Caco-2 (cell line): Measurements from ENCODE around the gene SCAMP3. TPM values are rescaled to one million over a fixed set of nuclear protein-coding genes. Genes with fewer than 3 reads are reported as not detected.

Experiments used
- BruUV-seq: library from RNA; stranded (reverse); fragments of 400-500 nt; replicated peaks from 2 replicates; lab custom pipeline; 2021; lab: Mats Ljungman, UMichigan
- CTCF ChIA-PET: fragments of 300-600 bp; sonication (Branson Sonifier 250); formaldehyde crosslinking; loops from one replicate; lab custom pipeline; 2022; ENCODE audit warnings: antibody characterized with exemption; lab: Charles Lee
- POLR2A ChIA-PET: fragments of 300-600 bp; sonication (Branson Sonifier 250); formaldehyde crosslinking; loops from one replicate; lab custom pipeline; 2022; ENCODE audit warnings: antibody characterized with exemption; lab: Charles Lee
- DNase-seq, 2 experiments: peaks; one replicate each; pipeline versions ENCODE4 v3.0.0 to v3.0.0-alpha.2; 2020 to 2022
- H3K27me3 ChIP-seq: replicated peaks from 2 replicates; pipeline ENCODE4 v1.6.0; 2011; ENCODE audit warnings: low read length; ENCODE audit not compliant: control insufficient read depth, insufficient read depth
- H3K36me3 ChIP-seq: 2 replicates; pipeline ENCODE4 v1.5.1; 2011; ENCODE audit warnings: low read length; ENCODE audit not compliant: control insufficient read depth, insufficient read depth
- H3K4me1 ChIP-seq: fragments of 250-450 bp; sonication (Bioruptor Pico); 2 replicates; pipeline ENCODE4 v1.5.1; 2020; ENCODE audit warnings: mild to moderate bottlenecking
- H3K4me3 ChIP-seq: 2 replicates; pipeline ENCODE4 v1.5.1; 2011; ENCODE audit warnings: low read depth, mild to moderate bottlenecking, control low read depth, low read length
- H3K9me3 ChIP-seq: fragments of 250-450 bp; sonication (Bioruptor Pico); 2 replicates; pipeline ENCODE4 v1.5.1; 2020; ENCODE audit warnings: mild to moderate bottlenecking, moderate library complexity
- H3K27ac Mint-ChIP-seq: one replicate; pipeline ENCODE4 v1.8.0; 2022; ENCODE audit warnings: mixed read lengths; ENCODE audit not compliant: unreplicated experiment
- H3K27me3 Mint-ChIP-seq: one replicate; pipeline ENCODE4 v1.8.0; 2022; ENCODE audit warnings: mixed read lengths; ENCODE audit not compliant: insufficient read depth, unreplicated experiment
- H3K36me3 Mint-ChIP-seq: one replicate; pipeline ENCODE4 v1.8.0; 2022; ENCODE audit warnings: mild to moderate bottlenecking, mixed read lengths; ENCODE audit not compliant: insufficient read depth, unreplicated experiment
- H3K4me1 Mint-ChIP-seq: one replicate; pipeline ENCODE4 v1.8.0; 2022; ENCODE audit warnings: low read depth, mixed read lengths; ENCODE audit not compliant: unreplicated experiment
- H3K4me3 Mint-ChIP-seq: one replicate; pipeline ENCODE4 v1.8.0; 2022; ENCODE audit warnings: mild to moderate bottlenecking, moderate library complexity, mixed read lengths; ENCODE audit not compliant: unreplicated experiment
- H3K9me3 Mint-ChIP-seq: one replicate; pipeline ENCODE4 v1.8.0; 2022; ENCODE audit warnings: mixed read lengths; ENCODE audit not compliant: unreplicated experiment
- intact Hi-C: fragments of 100-400 bp; cut with micrococcal nuclease; formaldehyde crosslinking; loops from one replicate; pipeline ENCODE4 v1.10.0; 2022; ENCODE audit not compliant: unreplicated experiment
- total RNA-seq: library from RNA; stranded (reverse); gene quantifications from 2 replicates; pipeline ENCODE4 v1.2.3, GENCODE V29; 2022
- TF ChIP-seq, protein P1 (sequence below), 2 experiments: fragments of 200-600 bp in 1 of 2; IDR thresholded peaks; 1 replicate in 1 of 2; 2 replicates in 1 of 2; pipeline versions ENCODE4 v1.5.1 to v1.8.0; 2011 to 2022; ENCODE audit warnings: antibody characterized with exemption in 1 of 2, control low read depth in 1 of 2, inconsistent platforms in 1 of 2, low read depth in 1 of 2, low read length in 1 of 2, mild to moderate bottlenecking in 1 of 2, moderate library complexity in 1 of 2; ENCODE audit not compliant: insufficient read depth in 1 of 2, severe bottlenecking in 1 of 2, unreplicated experiment in 1 of 2

SCAMP3 gene
- total RNA-seq, 1 experiment from 2014 or later, result 55.9 TPM

DNA sequence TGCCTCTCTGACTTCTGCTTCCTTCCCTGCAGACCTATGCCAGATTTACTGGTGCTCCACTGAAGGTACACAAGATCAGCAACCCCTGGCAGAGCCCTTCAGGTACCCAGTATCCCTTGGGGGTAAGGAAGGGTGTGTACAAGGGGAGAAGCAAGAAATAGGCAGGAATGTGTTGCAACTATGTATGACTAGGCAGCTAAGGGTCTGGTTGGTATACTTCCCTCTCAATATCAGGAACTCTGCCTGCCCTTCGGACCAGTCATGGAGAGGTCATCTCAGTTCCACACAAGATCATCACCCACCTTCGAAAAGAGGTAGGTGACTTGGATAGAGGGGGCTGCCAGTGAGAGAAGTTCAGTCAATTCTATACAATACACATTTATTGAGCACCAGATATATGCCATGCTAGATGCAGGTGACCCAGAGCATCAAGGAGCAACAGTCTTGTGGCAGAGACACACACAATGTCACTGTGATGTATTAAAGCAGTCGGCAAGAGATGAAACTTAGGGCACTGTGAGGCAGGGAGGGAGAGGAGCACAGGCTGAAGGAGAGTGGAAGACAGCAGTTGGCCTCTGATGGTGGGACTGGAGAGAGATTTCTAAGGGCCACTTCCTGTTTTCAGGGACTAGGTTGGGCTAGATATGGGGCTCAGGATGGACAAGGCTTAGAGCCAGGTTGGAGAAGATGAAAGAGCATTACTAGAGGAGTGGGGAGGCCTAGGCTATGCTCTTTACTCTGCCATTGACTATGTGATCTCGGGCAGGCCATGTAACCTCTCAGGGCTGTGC is 51.7 kb downstream of the SCAMP3 start:
- H3K36me3 ChIP-seq, result no peaks in the 10 kb centered on the region
- Mint-ChIP-seq H3K27ac (peak overlapping the region; percentile 49), H3K27me3 (no peaks in the 10 kb centered on the region), H3K9me3 (no peaks in the 10 kb centered on the region), H3K4me3 (peak overlapping the region; percentile 80), H3K4me1 (peaks cover 16% of the 10 kb centered on the region), H3K36me3 (peaks cover 21% of the 10 kb centered on the region)
- ChIA-PET CTCF (no interaction called here), POLR2A (no interaction called here)
- peak overlapping the region; percentile 91; the same call in 1 of the 2 replicates for H3K4me3 ChIP-seq
- no peaks in the 10 kb centered on the region for H3K9me3 ChIP-seq
- intact Hi-C loops, result no loop called here
- no peaks in the 10 kb centered on the region for H3K27me3 ChIP-seq
- peaks cover 15% of the 10 kb centered on the region for H3K4me1 ChIP-seq
- no peak for DNase-seq
- TF ChIP-seq, protein P1, sequence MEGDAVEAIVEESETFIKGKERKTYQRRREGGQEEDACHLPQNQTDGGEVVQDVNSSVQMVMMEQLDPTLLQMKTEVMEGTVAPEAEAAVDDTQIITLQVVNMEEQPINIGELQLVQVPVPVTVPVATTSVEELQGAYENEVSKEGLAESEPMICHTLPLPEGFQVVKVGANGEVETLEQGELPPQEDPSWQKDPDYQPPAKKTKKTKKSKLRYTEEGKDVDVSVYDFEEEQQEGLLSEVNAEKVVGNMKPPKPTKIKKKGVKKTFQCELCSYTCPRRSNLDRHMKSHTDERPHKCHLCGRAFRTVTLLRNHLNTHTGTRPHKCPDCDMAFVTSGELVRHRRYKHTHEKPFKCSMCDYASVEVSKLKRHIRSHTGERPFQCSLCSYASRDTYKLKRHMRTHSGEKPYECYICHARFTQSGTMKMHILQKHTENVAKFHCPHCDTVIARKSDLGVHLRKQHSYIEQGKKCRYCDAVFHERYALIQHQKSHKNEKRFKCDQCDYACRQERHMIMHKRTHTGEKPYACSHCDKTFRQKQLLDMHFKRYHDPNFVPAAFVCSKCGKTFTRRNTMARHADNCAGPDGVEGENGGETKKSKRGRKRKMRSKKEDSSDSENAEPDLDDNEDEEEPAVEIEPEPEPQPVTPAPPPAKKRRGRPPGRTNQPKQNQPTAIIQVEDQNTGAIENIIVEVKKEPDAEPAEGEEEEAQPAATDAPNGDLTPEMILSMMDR (IDR thresholded peaks at IDR 0.05; ENCODE audit: insufficient read depth in 1 of 2, low read depth in 1 of 2, low read length in 1 of 2, severe bottlenecking in 1 of 2, unreplicated experiment in 1 of 2), result no peak
- BruUV-seq, result no TSS peak

DNA sequence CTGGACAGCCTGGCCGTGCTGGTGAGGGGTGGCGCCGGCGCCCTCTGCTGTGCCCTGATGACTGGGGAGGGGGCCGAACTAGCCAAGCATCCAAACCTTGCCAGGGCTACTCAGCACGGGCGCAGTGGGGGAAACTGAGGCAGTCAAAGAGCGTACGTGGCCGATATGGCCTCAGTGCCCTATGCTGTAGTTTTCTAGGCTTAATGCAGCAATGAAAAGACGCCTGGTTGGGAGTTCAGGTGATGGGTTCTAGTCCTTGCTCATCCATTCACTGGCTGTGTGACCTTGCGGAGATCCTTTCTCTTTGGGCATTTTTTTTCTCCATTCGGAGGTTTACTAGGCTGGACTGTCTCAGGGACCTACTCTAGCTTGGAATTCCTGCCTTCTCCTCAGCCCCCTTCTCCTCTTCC is 52.8 kb downstream of the SCAMP3 start:
- DNase-seq, result no peak
- Histone ChIP-seq H3K9me3 (no peaks in the 10 kb centered on the region), H3K36me3 (no peaks in the 10 kb centered on the region), H3K27me3 (no peaks in the 10 kb centered on the region), H3K4me3 (peak overlapping the region; percentile 91), H3K4me1 (peaks cover 15% of the 10 kb centered on the region)
- Mint-ChIP-seq H3K4me3 (peak overlapping the region; percentile 80), H3K27me3 (no peaks in the 10 kb centered on the region), H3K9me3 (no peaks in the 10 kb centered on the region), H3K4me1 (peaks cover 16% of the 10 kb centered on the region), H3K27ac (peak overlapping the region; percentile 93), H3K36me3 (peaks cover 21% of the 10 kb centered on the region)
- CTCF ChIA-PET, result interaction anchor here (0.6 to 1.0 kb wide), 3 partner anchors 16 to 36 kb away, joined by 5 to 7 read pairs (median 6); partner anchors contain the start of gene KRTCAP2
- TF ChIP-seq, protein P1 (IDR thresholded peaks at IDR 0.05; ENCODE audit: insufficient read depth in 1 of 2, low read depth in 1 of 2, low read length in 1 of 2, severe bottlenecking in 1 of 2, unreplicated experiment in 1 of 2), result no peak
- POLR2A ChIA-PET, result interaction anchor here (1.2 to 1.7 kb wide), 5 partner anchors 10 to 36 kb away, joined by 4 to 14 read pairs (median 10); partner anchors contain the start of gene KRTCAP2
- intact Hi-C loops, result no loop called here
- TSS peak; percentile 90 for BruUV-seq

DNA sequence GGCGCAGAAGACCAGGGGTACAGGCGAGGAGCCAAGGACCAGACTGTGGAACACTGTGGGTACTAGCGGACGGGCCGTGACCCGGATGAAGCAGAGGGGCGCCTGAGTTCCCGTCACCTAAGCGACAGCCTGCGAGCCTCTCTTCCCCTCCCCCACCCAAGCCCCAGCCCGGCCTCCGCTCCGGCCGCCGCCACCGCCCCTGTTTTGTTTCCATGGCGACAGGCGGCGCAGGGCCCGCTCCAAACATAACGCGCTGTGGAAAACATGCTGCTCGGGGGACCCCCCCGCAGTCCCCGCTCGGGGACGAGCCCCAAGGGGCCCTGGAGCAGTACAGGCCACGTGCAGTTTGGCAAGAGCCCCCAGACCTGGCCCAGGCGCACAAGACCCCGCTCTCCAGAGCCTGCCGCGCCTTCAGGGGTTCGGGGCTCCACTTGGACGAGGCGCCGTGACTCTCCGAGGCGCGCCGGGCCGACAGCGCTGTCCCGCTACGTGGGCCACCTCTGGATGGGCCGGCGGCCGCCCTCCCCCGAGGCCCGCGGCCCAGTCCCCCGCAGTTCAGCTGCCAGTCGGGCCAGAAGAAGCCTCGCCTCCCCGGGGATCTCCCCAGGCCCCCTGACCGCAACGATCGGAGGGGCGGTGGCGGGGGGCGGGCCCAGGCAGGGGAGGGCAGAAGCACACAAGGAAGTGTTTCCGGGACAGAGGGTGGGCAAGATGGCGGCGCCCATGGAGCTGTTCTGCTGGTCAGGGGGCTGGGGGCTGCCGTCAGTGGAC is 53.4 kb downstream of the SCAMP3 start, which contains the start of gene MTX1:
Gene MTX1, plus strand, starts transcription at position 155 of the 771 bp plus-strand sequence. Its CDS starts 110 bp downstream, at position 265.
- POLR2A ChIA-PET, result interaction anchor here (1.2 to 1.7 kb wide), 5 partner anchors 11 to 36 kb away, joined by 4 to 14 read pairs (median 10); partner anchors contain the start of gene KRTCAP2
- intact Hi-C loops, result no loop called here
- no peaks in the 10 kb centered on the region for H3K27me3 Mint-ChIP-seq

More for the DNA sequence above, 53.4 kb downstream of the SCAMP3 start, which contains the start of gene MTX1:
- H3K4me1 Mint-ChIP-seq, result peaks cover 16% of the 10 kb centered on the region
- H3K9me3 Mint-ChIP-seq, result no peaks in the 10 kb centered on the region
- H3K4me3 ChIP-seq, result peak within 1 kb of the TSS; percentile 91
- BruUV-seq, result no TSS peak
- peak within 1 kb of the TSS; percentile 80 for H3K4me3 Mint-ChIP-seq
- H3K36me3 ChIP-seq, result no peaks in the 10 kb centered on the region
- peak within 1 kb of the TSS; percentile 93 for H3K27ac Mint-ChIP-seq
- H3K4me1 ChIP-seq, result peaks cover 15% of the 10 kb centered on the region
- TF ChIP-seq, protein P1 (IDR thresholded peaks at IDR 0.05; ENCODE audit: insufficient read depth in 1 of 2, low read depth in 1 of 2, low read length in 1 of 2, severe bottlenecking in 1 of 2, unreplicated experiment in 1 of 2), result no peak
- CTCF ChIA-PET, result interaction anchor here (0.6 to 1.0 kb wide), 4 partner anchors 15 to 42 kb away, joined by 4 to 7 read pairs (median 6); partner anchors contain the start of gene KRTCAP2
- peaks cover 21% of the 10 kb centered on the region for H3K36me3 Mint-ChIP-seq
- peak; percentile 86 for DNase-seq
- no peaks in the 10 kb centered on the region for H3K27me3 ChIP-seq
- H3K9me3 ChIP-seq, result no peaks in the 10 kb centered on the region
